ENCODE measurements around the gene AHCYL2.
"Not testable (repeated sequence)": the region's sequence is repeated elsewhere in the genome, so short reads cannot be mapped to it uniquely, and the experiment has no call there.

Gene AHCYL2

GRCh38 chr7:129218514-129219062, 6.2 kb upstream of the AHCYL2 start:
- peaks cover 24% of the 10 kb centered on the region for H3K4me1 Mint-ChIP-seq
- peak; percentile 79 for ATAC-seq
- H3K9me3 Mint-ChIP-seq, result no peaks in the 10 kb centered on the region
- no peaks in the 10 kb centered on the region for H3K36me3 Mint-ChIP-seq
- no peak overlapping the region for H3K4me3 Mint-ChIP-seq
- no peak overlapping the region for H3K27ac Mint-ChIP-seq
- no peaks in the 10 kb centered on the region for H3K27me3 Mint-ChIP-seq

GRCh38 chr7:129219166-129219565, 5.7 kb upstream of the AHCYL2 start:
- H3K27me3 Mint-ChIP-seq, ATAC-seq: not testable (repeated sequence)

GRCh38 chr7:129222064-129222463, 2.8 kb upstream of the AHCYL2 start:
- ATAC-seq, result no peak
- Mint-ChIP-seq H3K36me3 (no peaks in the 10 kb centered on the region), H3K4me3 (peak overlapping the region; percentile 38), H3K9me3 (no peaks in the 10 kb centered on the region), H3K27me3 (no peaks in the 10 kb centered on the region), H3K4me1 (peaks cover 32% of the 10 kb centered on the region), H3K27ac (peak overlapping the region; percentile 74)

More at GRCh38 chr7:129219166-129219565, 5.7 kb upstream of the AHCYL2 start:
- not testable (repeated sequence) for H3K27ac Mint-ChIP-seq, H3K9me3 Mint-ChIP-seq, H3K4me3 Mint-ChIP-seq, H3K36me3 Mint-ChIP-seq
- peaks cover 18% of the 10 kb centered on the region for H3K4me1 Mint-ChIP-seq

GRCh38 chr7:129225206-129225930, 538 bp downstream of the AHCYL2 start:
- H3K4me1 Mint-ChIP-seq, result peaks cover 26% of the 10 kb centered on the region

GRCh38 chr7:129225931-129226572, 1.2 kb downstream of the AHCYL2 start:
- H3K4me1 Mint-ChIP-seq, result peaks cover 26% of the 10 kb centered on the region
- peak overlapping the region; percentile 90 for H3K27ac Mint-ChIP-seq
- peak overlapping the region; percentile 86 for H3K4me3 Mint-ChIP-seq
- ATAC-seq, result no peak
- H3K27me3 Mint-ChIP-seq, result no peaks in the 10 kb centered on the region
- no peaks in the 10 kb centered on the region for H3K36me3 Mint-ChIP-seq
- no peaks in the 10 kb centered on the region for H3K9me3 Mint-ChIP-seq

More at GRCh38 chr7:129225206-129225930, 538 bp downstream of the AHCYL2 start:
- no peaks in the 10 kb centered on the region for H3K36me3 Mint-ChIP-seq
- H3K9me3 Mint-ChIP-seq, result no peaks in the 10 kb centered on the region
- H3K27me3 Mint-ChIP-seq, result no peaks in the 10 kb centered on the region
- peak; percentile 75 for ATAC-seq
- H3K4me3 Mint-ChIP-seq, result peak overlapping the region; percentile 86
- peak overlapping the region; percentile 90 for H3K27ac Mint-ChIP-seq

GRCh38 chr7:129227646-129228578, 3.1 kb downstream of the AHCYL2 start:
- Mint-ChIP-seq H3K27me3 (no peaks in the 10 kb centered on the region), H3K27ac (no peak overlapping the region), H3K9me3 (no peaks in the 10 kb centered on the region), H3K36me3 (no peaks in the 10 kb centered on the region), H3K4me1 (peaks cover 15% of the 10 kb centered on the region), H3K4me3 (no peak overlapping the region)
- no peak for ATAC-seq

GRCh38 chr7:129228633-129229032, 3.8 kb downstream of the AHCYL2 start:
- H3K27ac Mint-ChIP-seq, result no peak overlapping the region
- H3K4me1 Mint-ChIP-seq, result peaks cover 15% of the 10 kb centered on the region
- H3K27me3 Mint-ChIP-seq, result no peaks in the 10 kb centered on the region
- H3K36me3 Mint-ChIP-seq, result peaks cover 1% of the 10 kb centered on the region
- no peak overlapping the region for H3K4me3 Mint-ChIP-seq
- no peaks in the 10 kb centered on the region for H3K9me3 Mint-ChIP-seq
- ATAC-seq, result no peak

GRCh38 chr7:129231666-129232065, 6.8 kb downstream of the AHCYL2 start:
- no peak for ATAC-seq
- Mint-ChIP-seq H3K27ac (no peak overlapping the region), H3K27me3 (no peaks in the 10 kb centered on the region), H3K4me3 (no peak overlapping the region), H3K36me3 (peaks cover 22% of the 10 kb centered on the region), H3K4me1 (peaks cover 12% of the 10 kb centered on the region), H3K9me3 (no peaks in the 10 kb centered on the region)

- Mint-ChIP-seq H3K4me1 (peaks cover 30% of the 10 kb centered on the region), H3K4me3 (no peak overlapping the region), H3K9me3 (no peaks in the 10 kb centered on the region), H3K27me3 (no peaks in the 10 kb centered on the region), H3K27ac (no peak overlapping the region), H3K36me3 (peaks cover 34% of the 10 kb centered on the region)
- ATAC-seq, result no peak
Observed at GRCh38 chr7:129238546-129238945, 13.7 kb downstream of the AHCYL2 start.

- Mint-ChIP-seq H3K27me3 (no peaks in the 10 kb centered on the region), H3K4me1 (peaks cover 22% of the 10 kb centered on the region), H3K36me3 (peaks cover 28% of the 10 kb centered on the region), H3K27ac (no peak overlapping the region), H3K4me3 (no peak overlapping the region), H3K9me3 (no peaks in the 10 kb centered on the region)
- no peak for ATAC-seq
Observed at GRCh38 chr7:129240119-129240820, 15.4 kb downstream of the AHCYL2 start.

- Mint-ChIP-seq H3K27me3 (no peaks in the 10 kb centered on the region), H3K4me3 (no peak overlapping the region), H3K9me3 (no peaks in the 10 kb centered on the region), H3K27ac (no peak overlapping the region), H3K36me3 (peaks cover 34% of the 10 kb centered on the region), H3K4me1 (peaks cover 15% of the 10 kb centered on the region)
- ATAC-seq, result no peak
Observed at GRCh38 chr7:129244220-129244619, 19.4 kb downstream of the AHCYL2 start.

GRCh38 chr7:129245533-129245932, 20.7 kb downstream of the AHCYL2 start:
- no peak for ATAC-seq
- Mint-ChIP-seq H3K27me3 (no peaks in the 10 kb centered on the region), H3K36me3 (peaks cover 22% of the 10 kb centered on the region), H3K27ac (no peak overlapping the region), H3K4me1 (peaks cover 13% of the 10 kb centered on the region), H3K4me3 (no peak overlapping the region), H3K9me3 (no peaks in the 10 kb centered on the region)

GRCh38 chr7:129247087-129247486, 22.3 kb downstream of the AHCYL2 start:
- ATAC-seq, result no peak
- Mint-ChIP-seq H3K4me1 (peaks cover 16% of the 10 kb centered on the region), H3K27me3 (no peaks in the 10 kb centered on the region), H3K27ac (no peak overlapping the region), H3K4me3 (no peak overlapping the region), H3K36me3 (peaks cover 20% of the 10 kb centered on the region), H3K9me3 (no peaks in the 10 kb centered on the region)

GRCh38 chr7:129252128-129252527, 27.3 kb downstream of the AHCYL2 start:
- no peaks in the 10 kb centered on the region for H3K27me3 Mint-ChIP-seq
- H3K4me3 Mint-ChIP-seq, result no peak overlapping the region
- H3K4me1 Mint-ChIP-seq, result peaks cover 25% of the 10 kb centered on the region
- H3K36me3 Mint-ChIP-seq, result peaks cover 6% of the 10 kb centered on the region
- H3K9me3 Mint-ChIP-seq, result no peaks in the 10 kb centered on the region
- ATAC-seq, result no peak
- no peak overlapping the region for H3K27ac Mint-ChIP-seq

Measured in stimulated activated memory B cell treated with anti-CD40 and anti-IgM and Interleukin-4, amounts not matched to agents 10 μg/mL and 1 μg/mL and 100 μg/mL, for 72 hours (primary cell).